ENCODE results near the gene AP3M1. TPM values are rescaled to one million over a fixed set of nuclear protein-coding genes. Genes with fewer than 3 reads are reported as not detected.

Gene AP3M1
- total RNA-seq, 1 experiment from 2014 or later = 59.4 TPM

DNA sequence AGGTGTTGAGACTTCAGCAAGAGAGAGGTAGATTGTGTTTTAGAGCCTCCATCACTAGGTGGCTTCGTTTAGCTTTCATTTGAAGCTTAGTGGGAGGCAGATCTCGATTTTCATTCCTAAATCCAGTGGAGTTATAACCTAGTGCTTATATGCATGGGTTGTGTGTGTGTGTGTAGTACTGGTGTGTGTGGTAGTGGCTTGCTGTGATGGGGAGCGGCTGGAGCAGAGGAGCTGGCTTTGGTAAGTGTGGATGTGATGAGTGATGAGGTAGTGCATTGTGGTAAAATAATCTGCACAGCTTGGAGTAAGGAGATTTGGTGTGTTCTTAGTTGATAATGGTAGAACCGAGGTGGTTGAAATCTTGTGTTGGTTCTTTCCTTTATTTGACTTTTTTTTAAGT, 43.2 kb downstream of the AP3M1 start:
- no peak for TF ChIP-seq EZH2 (IDR thresholded peaks at IDR 0.05; ENCODE audit: low read depth)
- TF ChIP-seq, protein P1, sequence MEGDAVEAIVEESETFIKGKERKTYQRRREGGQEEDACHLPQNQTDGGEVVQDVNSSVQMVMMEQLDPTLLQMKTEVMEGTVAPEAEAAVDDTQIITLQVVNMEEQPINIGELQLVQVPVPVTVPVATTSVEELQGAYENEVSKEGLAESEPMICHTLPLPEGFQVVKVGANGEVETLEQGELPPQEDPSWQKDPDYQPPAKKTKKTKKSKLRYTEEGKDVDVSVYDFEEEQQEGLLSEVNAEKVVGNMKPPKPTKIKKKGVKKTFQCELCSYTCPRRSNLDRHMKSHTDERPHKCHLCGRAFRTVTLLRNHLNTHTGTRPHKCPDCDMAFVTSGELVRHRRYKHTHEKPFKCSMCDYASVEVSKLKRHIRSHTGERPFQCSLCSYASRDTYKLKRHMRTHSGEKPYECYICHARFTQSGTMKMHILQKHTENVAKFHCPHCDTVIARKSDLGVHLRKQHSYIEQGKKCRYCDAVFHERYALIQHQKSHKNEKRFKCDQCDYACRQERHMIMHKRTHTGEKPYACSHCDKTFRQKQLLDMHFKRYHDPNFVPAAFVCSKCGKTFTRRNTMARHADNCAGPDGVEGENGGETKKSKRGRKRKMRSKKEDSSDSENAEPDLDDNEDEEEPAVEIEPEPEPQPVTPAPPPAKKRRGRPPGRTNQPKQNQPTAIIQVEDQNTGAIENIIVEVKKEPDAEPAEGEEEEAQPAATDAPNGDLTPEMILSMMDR (conservative IDR thresholded peaks at IDR 0.05) = no peak
- H4K20me1 ChIP-seq (ENCODE audit: insufficient read depth) = no peaks in the 10 kb centered on the region
- H3K36me3 ChIP-seq (ENCODE audit: low read depth) = peaks cover 53% of the 10 kb centered on the region
- H3F3A ChIP-seq (ENCODE audit: insufficient read depth, low read depth) = peaks cover 52% of the 10 kb centered on the region
- no peaks in the 10 kb centered on the region for H3K9me3 ChIP-seq (ENCODE audit: insufficient read depth, low read depth)
- no peaks in the 10 kb centered on the region for H3K27me3 ChIP-seq (ENCODE audit: insufficient read depth, low read depth)
- BruUV-seq (replicated peaks) = no TSS peak
- ChIA-PET CTCF (no interaction called here), POLR2A (ENCODE audit: unreplicated experiment) (interaction anchor here (0.5 kb wide), 1 partner anchor 28 kb away, joined by 7 read pairs; no protein-coding TSS in a partner anchor)
- no peak for DNase-seq
- no peaks in the 10 kb centered on the region for H3K79me2 ChIP-seq (ENCODE audit: low read depth)
- no peak overlapping the region for H2AFZ ChIP-seq
- intact Hi-C loops (cut with micrococcal nuclease; ENCODE audit: unreplicated experiment) = no loop called here
- H3K4me3 ChIP-seq = no peak overlapping the region
- H3K9me2 ChIP-seq (ENCODE audit: insufficient read depth) = no peaks in the 10 kb centered on the region
- H3K4me1 ChIP-seq (replicated peaks; ENCODE audit: insufficient read depth) = no peaks in the 10 kb centered on the region
- H3K27ac ChIP-seq = no peak overlapping the region
- no peak overlapping the region for H3K4me2 ChIP-seq

- intact Hi-C loops (cut with micrococcal nuclease; ENCODE audit: unreplicated experiment) = no loop called here
- Histone ChIP-seq H2AFZ (no peak overlapping the region), H3K9me2 (ENCODE audit: insufficient read depth) (no peaks in the 10 kb centered on the region), H3K4me2 (no peak overlapping the region), H3F3A (ENCODE audit: insufficient read depth, low read depth) (peaks cover 57% of the 10 kb centered on the region), H3K36me3 (ENCODE audit: low read depth) (peaks cover 40% of the 10 kb centered on the region), H4K20me1 (ENCODE audit: insufficient read depth) (no peaks in the 10 kb centered on the region), H3K4me3 (no peak overlapping the region), H3K27ac (no peak overlapping the region), H3K4me1 (replicated peaks; ENCODE audit: insufficient read depth) (no peaks in the 10 kb centered on the region), H3K79me2 (ENCODE audit: low read depth) (no peaks in the 10 kb centered on the region), H3K9me3 (ENCODE audit: insufficient read depth, low read depth) (no peaks in the 10 kb centered on the region), H3K27me3 (ENCODE audit: insufficient read depth, low read depth) (no peaks in the 10 kb centered on the region)
- no TSS peak for BruUV-seq (replicated peaks)
- DNase-seq = no peak
- no peak for TF ChIP-seq EZH2 (IDR thresholded peaks at IDR 0.05; ENCODE audit: low read depth)
- TF ChIP-seq, protein P1 (conservative IDR thresholded peaks at IDR 0.05) = no peak
- POLR2A ChIA-PET (ENCODE audit: unreplicated experiment) = no interaction called here
- CTCF ChIA-PET = interaction anchor here (0.6 kb wide), 1 partner anchor 11 kb away, joined by 3 read pairs; no protein-coding TSS in a partner anchor
Measured at GRCh38 chr10:74104996-74105395, 45.6 kb downstream of the AP3M1 start.

- ChIA-PET CTCF (interaction anchor here (0.6 kb wide), 1 partner anchor 11 kb away, joined by 3 read pairs; no protein-coding TSS in a partner anchor), POLR2A (ENCODE audit: unreplicated experiment) (no interaction called here)
- no peak overlapping the region for H2AFZ ChIP-seq
- no peaks in the 10 kb centered on the region for H3K9me2 ChIP-seq (ENCODE audit: insufficient read depth)
- DNase-seq = no peak
- no peaks in the 10 kb centered on the region for H4K20me1 ChIP-seq (ENCODE audit: insufficient read depth)
- no TSS peak for BruUV-seq (replicated peaks)
- H3K27me3 ChIP-seq (ENCODE audit: insufficient read depth, low read depth) = no peaks in the 10 kb centered on the region
- H3K4me3 ChIP-seq = no peak overlapping the region
- H3F3A ChIP-seq (ENCODE audit: insufficient read depth, low read depth) = peaks cover 52% of the 10 kb centered on the region
- intact Hi-C loops (cut with micrococcal nuclease; ENCODE audit: unreplicated experiment) = no loop called here
- TF ChIP-seq, protein P1 (conservative IDR thresholded peaks at IDR 0.05) = no peak
- TF ChIP-seq EZH2 (IDR thresholded peaks at IDR 0.05; ENCODE audit: low read depth) = no peak
- no peaks in the 10 kb centered on the region for H3K4me1 ChIP-seq (replicated peaks; ENCODE audit: insufficient read depth)
- no peak overlapping the region for H3K27ac ChIP-seq
- H3K36me3 ChIP-seq (ENCODE audit: low read depth) = peaks cover 35% of the 10 kb centered on the region
- H3K79me2 ChIP-seq (ENCODE audit: low read depth) = no peaks in the 10 kb centered on the region
- H3K4me2 ChIP-seq = no peak overlapping the region
- H3K9me3 ChIP-seq (ENCODE audit: insufficient read depth, low read depth) = no peaks in the 10 kb centered on the region
Measured at GRCh38 chr10:74104480-74104879, 46.1 kb downstream of the AP3M1 start.
